HepG2 (cell line): ENCODE results near the gene TK1.

Source experiments
- CBX5 ChIP-seq: sonication (generic); formaldehyde crosslinking; IDR thresholded peaks from 2 replicates; pipeline ENCODE4 v1.4.0; 2020; ENCODE audit warnings: missing genetic modification reagents, borderline replicate concordance
- HINFP ChIP-seq: sonication (generic); formaldehyde crosslinking; IDR thresholded peaks from 2 replicates; pipeline ENCODE4 v1.4.0; 2020; ENCODE audit warnings: low read depth, mild to moderate bottlenecking, missing genetic modification reagents
- ZFP36 ChIP-seq: fragments of 150-350 bp; IDR thresholded peaks from 2 replicates; pipeline ENCODE4 v1.6.1; 2018; ENCODE audit warnings: borderline replicate concordance, low read length, low read depth; ENCODE audit not compliant: partially characterized antibody

DNA sequence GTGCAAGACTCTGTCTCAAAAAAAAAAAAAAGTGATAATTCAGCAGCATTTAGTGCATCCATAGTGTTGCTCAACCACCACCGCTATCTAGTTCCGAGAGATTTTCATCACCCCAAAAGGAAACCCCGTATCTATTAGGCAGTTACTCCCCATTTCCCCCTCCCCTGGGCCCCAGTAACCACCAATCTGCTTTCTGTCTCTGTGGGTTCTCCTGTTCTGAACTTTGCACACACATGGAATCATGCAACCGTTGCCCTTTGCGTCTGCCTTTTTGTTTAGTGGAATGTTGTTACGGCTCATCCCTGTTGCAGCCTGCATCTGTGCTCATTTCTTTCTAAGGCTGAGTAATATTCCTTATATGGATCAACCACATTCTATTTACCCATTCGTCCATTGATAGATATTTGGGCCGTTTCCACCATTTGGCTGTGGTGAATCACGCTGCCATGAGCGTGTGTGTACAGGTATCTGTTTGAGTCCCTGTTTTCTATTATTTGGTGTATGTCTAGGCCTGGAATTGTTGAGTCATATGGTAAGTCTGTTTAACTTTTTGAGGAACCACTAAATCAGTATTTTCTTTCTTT lies 27.2 kb downstream of the TK1 start:
- TF ChIP-seq ZFP36 (no peak), CBX5 (no peak), HINFP (no peak; the same call in 1 of the 2 replicates)
